GM19438 (cell line): ENCODE results near the gene PDE4B.

ENCODE experiments used
- ATAC-seq: cut with Tn5 transposase; IDR thresholded peaks from one replicate; pipeline ENCODE4 v1.9.1; 2021; ENCODE audit warnings: low read depth; ENCODE audit not compliant: unreplicated experiment

Gene PDE4B

DNA sequence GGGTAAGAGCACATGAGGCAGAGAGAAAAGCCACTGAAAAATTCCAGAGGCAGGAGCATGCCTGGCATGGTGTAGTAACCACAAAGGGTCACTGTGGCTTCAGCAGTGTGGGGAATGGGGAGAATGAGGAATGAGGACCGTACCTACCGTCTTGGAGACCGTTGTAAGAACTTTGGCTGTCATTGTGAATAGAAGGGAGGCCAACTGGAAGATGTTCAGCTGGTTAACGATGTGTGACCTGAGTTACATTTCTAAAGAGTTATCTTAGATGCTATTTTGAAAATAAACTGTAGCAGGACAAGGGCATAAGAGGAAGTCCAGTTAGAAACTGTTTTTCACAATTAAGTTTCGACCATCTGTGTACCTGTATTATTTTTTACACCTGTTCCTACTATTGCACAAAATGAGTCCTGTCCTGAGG is 375.8 kb downstream of the PDE4B start:
- no peak for ATAC-seq

DNA sequence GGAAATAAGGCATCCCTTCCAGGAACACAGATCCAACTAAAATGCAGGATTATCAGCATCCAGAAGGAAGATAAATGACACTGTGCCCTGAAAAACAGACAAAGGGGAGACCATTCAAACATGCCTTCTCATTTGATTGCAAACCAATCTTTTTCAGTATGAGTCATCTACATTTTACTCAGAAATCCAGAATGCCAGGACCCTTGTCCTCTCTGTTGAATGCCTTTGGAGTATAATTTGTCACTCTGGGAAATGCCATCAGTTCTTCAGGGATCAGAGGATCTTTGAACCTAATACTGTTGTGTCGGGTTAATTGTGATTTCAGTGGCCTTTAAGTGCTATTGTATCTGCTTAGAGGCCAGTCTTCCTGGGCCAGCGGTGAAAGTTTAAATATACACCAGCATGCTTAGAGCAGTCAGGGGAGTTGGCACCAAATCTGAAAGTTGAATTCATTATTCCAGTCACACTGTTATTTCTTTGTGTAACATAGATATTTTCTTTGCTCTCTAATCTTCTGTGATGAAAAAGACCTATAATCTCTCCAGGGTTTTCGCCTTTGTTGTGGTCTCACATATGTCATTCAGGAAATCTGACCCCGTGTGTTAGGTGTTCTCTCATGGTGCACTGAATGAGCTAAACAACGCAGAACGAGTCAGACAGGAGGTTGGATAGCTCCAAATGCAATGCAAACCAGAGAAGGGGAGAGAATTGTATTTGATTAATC is 376.4 kb downstream of the PDE4B start:
- no peak for ATAC-seq

GRCh38 chr1:66172272-66172671 is 379.6 kb downstream of the PDE4B start:
- ATAC-seq = no peak

GRCh38 chr1:66175098-66175497 is 382.4 kb downstream of the PDE4B start:
- no peak for ATAC-seq

- no peak for ATAC-seq
These were observed 382.9 kb downstream of the PDE4B start for GRCh38 chr1:66175581-66175980.

- ATAC-seq = no peak
These were observed 383.5 kb downstream of the PDE4B start for GRCh38 chr1:66176012-66176715.

- ATAC-seq = no peak
These were observed 384.1 kb downstream of the PDE4B start for GRCh38 chr1:66176832-66177231.

GRCh38 chr1:66177510-66177909 is 384.8 kb downstream of the PDE4B start:
- no peak for ATAC-seq

DNA sequence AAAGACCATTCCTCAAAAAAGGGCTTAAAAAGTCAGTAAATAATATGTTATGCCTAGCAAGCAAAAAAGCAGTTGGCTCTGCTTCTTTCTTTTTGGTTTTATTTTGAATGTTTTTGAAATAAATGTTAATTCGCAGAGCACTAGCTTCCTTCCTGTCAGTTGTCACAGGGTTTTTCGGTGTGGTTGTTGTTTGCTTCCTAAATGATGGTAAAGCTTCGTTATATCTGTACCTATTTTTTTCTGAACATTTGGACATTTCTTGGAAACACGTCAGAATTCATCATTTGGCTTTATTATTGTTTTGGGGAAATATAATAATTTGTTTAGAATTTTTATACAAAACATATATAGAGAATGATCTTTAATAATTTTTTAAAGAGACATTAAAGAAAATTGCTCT is 389.3 kb downstream of the PDE4B start:
- ATAC-seq = no peak

DNA sequence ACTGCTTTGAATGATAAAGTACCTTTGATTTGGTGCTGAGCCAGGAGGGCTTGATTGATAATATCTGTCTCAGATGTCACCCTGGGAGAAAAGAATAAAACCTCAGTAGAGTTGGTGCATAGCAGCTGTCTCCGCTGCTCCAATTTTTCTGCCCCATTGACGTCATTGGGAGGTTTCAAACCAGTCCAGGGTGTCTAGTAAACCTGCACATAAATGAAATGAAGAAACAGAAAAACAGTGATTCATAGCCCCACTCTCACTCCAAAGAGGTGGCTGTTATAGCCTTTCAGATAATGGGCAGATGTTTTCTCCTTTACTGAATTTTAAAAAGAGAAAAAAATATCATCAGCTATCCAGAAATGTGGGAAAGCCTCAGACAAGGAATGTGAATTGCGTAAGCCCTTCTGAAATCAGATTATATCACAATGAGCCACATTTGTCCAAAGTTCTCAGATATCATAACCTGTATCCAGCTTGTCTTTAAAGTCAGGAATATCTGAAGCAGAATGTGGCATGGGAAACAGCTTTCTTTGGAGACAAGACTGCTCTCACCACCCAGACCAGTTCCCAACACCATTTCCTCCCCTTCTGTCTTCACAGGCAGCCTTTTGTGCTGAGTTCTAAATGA is 390.0 kb downstream of the PDE4B start:
- ATAC-seq = no peak

DNA sequence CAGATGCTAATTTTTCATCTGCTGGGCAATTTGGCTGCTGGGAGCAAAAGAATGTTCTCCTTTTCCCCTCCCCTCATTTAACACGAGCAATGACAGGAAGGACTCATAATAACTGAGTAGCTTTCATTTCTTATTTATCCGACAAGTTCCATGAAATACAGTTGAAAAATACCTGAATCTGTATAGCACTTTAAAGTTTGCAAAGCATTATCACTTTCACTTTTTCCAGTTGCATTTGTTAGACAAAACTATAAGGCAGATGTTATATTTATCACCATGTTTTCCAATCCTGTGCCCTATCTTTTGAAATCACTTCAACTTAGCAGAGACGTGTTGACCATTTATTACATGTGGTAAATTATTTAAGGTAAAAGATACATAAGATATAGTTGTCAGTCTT is 390.7 kb downstream of the PDE4B start:
- no peak for ATAC-seq

DNA sequence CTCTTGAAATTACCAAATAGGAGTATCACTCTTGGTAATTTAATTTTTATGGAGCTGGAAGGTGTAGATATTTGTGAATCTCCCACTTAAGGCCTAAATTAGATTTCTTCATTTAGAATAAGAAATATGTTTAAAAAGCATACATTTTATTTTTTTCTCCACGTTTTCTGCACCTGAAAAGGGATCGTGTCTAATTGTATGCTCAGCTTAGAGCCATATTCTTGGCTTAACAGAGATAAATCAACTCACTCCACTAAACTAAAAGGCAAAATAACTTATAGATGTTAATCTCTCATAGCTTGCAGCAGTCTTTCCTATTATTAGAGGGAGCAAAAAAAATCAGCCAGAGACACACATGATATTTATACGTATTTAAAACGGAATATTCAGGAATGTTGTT is 404.4 kb downstream of the PDE4B start:
- ATAC-seq = no peak

DNA sequence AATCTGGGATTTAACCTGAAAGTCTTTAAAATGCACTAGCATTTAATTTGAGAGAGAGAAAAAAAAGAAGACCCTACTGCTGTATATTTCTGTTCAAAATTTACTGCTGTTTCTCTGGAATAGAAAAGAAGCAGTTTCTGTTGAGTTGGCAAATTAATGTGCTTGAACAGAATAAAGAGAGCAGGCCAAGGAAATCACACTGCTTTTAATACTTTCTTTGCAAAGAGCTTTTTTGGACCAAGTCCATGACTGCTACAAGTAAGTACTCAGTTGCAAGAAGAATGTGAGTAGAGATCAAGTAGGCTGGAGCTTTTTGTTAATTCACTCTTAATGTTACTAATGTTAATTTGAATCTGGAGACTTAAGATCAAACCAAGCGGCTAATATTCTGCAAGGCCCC is 405.1 kb downstream of the PDE4B start:
- no peak for ATAC-seq

GRCh38 chr1:66206563-66207144 is 414.0 kb downstream of the PDE4B start:
- ATAC-seq = no peak

- ATAC-seq = no peak
These were observed 414.8 kb downstream of the PDE4B start for GRCh38 chr1:66207484-66207883.

GRCh38 chr1:66208632-66209031 is 415.9 kb downstream of the PDE4B start:
- ATAC-seq = no peak

- no peak for ATAC-seq
These were observed 418.0 kb downstream of the PDE4B start for GRCh38 chr1:66210635-66211244.

- ATAC-seq = no peak
These were observed 418.8 kb downstream of the PDE4B start for GRCh38 chr1:66211521-66211920.

DNA sequence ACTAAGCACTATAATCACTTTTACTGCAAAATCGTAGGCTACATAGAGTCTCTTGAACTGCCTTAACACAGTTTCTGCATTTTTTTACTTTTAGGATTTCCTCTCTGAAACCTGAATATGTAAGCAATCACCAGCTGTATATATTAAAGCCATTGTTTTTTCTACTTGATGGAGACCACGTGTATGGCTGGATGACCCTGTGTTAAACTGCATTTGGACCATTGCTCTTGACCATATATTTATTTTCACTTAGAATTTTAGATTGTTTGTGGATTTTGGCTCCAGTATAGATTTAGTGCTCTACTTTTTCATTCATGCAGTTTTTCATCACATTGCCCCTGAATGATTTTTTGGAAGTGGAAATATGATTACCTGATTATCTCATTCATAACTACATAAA is 420.8 kb downstream of the PDE4B start:
- no peak for ATAC-seq

DNA sequence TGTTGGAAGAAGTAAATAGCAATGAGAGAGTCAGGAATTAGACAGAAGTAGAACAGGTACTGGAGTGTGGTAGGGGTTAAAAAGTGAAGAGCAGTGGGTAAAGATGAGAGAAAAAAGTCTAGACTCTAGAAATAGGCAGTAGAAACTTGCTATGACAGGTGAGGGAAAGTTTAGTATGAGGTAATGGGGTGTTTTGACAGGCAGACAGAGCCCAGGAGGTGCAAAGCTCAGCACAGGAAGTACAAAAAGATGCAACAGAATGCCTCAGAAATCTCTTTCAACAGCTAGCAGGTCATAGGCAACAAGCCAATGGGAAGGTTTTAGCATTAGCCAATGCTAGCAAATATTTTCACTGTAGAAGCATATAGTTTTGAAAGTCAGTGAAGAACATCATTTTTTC is 422.2 kb downstream of the PDE4B start:
- no peak for ATAC-seq

DNA sequence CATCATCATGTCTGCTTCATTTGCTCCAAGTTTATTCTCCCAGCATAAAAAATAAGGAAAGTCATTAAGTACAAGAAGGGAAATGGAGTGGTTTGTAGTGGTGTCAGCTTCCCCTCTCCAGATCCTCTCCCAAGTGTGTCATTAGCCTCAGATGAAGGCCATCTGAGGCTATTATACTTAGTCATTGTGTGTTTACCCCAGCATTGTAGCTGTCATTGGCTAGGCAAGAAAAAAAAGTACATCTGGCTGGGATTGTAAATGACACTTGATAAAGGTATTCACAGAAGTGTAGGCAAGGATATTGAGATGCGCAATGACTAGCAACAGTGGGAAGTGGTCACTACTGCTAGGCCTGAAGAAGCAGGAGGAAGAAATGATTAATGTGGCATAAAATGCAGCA is 424.3 kb downstream of the PDE4B start:
- no peak for ATAC-seq
